GM12878 (cell line): Measurements from ENCODE around the gene VSIG10L2. TPM values are rescaled to one million over a fixed set of nuclear protein-coding genes. Genes with fewer than 3 reads are reported as not detected.

ENCODE experiments used
- ATF3 ChIP-seq: IDR thresholded peaks from 2 replicates; pipeline ENCODE4 v1.6.1; 2011; ENCODE audit warnings: low read depth, mild to moderate bottlenecking, low read length, moderate library complexity, borderline replicate concordance; ENCODE audit errors: extremely low read depth
- CBX5 ChIP-seq: sonication (generic); IDR thresholded peaks from 2 replicates; pipeline ENCODE4 v1.6.1; 2016; ENCODE audit warnings: low read depth, moderate library complexity, mild to moderate bottlenecking, inconsistent platforms
- CHD1 ChIP-seq: IDR thresholded peaks from 2 replicates; pipeline ENCODE4 v1.6.1; 2012; ENCODE audit warnings: low read depth, low read length, improper control_type of control experiment
- CTCF ChIP-seq, 3 experiments: IDR thresholded peaks in 2 of 3; conservative IDR thresholded peaks in 1 of 3; 2 replicates each; pipeline ENCODE4 v1.5.1; 2011; ENCODE audit warnings: low read depth in 3 of 3, low read length in 3 of 3, mild to moderate bottlenecking in 3 of 3, control low read depth in 2 of 3, moderate library complexity in 2 of 3, inconsistent platforms in 1 of 3, mixed read lengths in 1 of 3; ENCODE audit not compliant: control insufficient read depth in 2 of 3, insufficient read depth in 1 of 3; ENCODE audit errors: extremely low read depth in 1 of 3
- E2F4 ChIP-seq: IDR thresholded peaks from 2 replicates; pipeline ENCODE4 v1.6.1; 2012; ENCODE audit warnings: low read depth, low read length, improper control_type of control experiment
- HCFC1 ChIP-seq: fragments of 150-350 bp; IDR thresholded peaks from 2 replicates; pipeline ENCODE4 v1.6.1; 2014; ENCODE audit warnings: low read length
- JUND ChIP-seq: IDR thresholded peaks from 2 replicates; pipeline ENCODE4 v1.6.1; 2012; ENCODE audit warnings: low read depth, mild to moderate bottlenecking, low read length, improper control_type of control experiment, moderate library complexity
- NFIC ChIP-seq: IDR thresholded peaks from 2 replicates; pipeline ENCODE4 v1.6.1; 2012; ENCODE audit warnings: low read depth, mild to moderate bottlenecking, inconsistent platforms, low read length, moderate library complexity
- RELA ChIP-seq: fragments of 450-650 bp; IDR thresholded peaks from 2 replicates; pipeline ENCODE4 v1.8.0; 2014; ENCODE audit warnings: borderline replicate concordance; ENCODE audit not compliant: partially characterized antibody
- RFX5 ChIP-seq: IDR thresholded peaks from 2 replicates; pipeline ENCODE4 v1.6.1; 2011; ENCODE audit warnings: low read depth, low read length, improper control_type of control experiment
- SREBF2 ChIP-seq: IDR thresholded peaks from 2 replicates; pipeline ENCODE4 v1.6.1; 2012; ENCODE audit warnings: mild to moderate bottlenecking, low read length
- TARDBP ChIP-seq: IDR thresholded peaks from 2 replicates; pipeline ENCODE4 v1.6.1; 2016; ENCODE audit warnings: borderline replicate concordance
- ZBTB40 ChIP-seq: fragments of 450-650 bp; IDR thresholded peaks from 2 replicates; pipeline ENCODE4 v1.6.1; 2016; ENCODE audit warnings: mild to moderate bottlenecking, moderate library complexity, borderline replicate concordance
- ZNF384 ChIP-seq: IDR thresholded peaks from 2 replicates; pipeline ENCODE4 v1.6.1; 2012; ENCODE audit warnings: low read depth, mild to moderate bottlenecking, low read length, improper control_type of control experiment, borderline replicate concordance
- polyA plus RNA-seq, 11 experiments: library from polyadenylated mRNA; depleted of rRNA in 4 of 11; unstranded in 6 of 11; stranded (reverse) in 5 of 11; fragments of >200 nt; fragmentation: Nextera tagmentation in 4 of 11; fragmentation: Illumina TruSeq in 1 of 11; extraction: Ambion mirVana in 4 of 11; extraction: Trizol in 1 of 11; gene quantifications; 1 replicate in 1 of 11; 2 replicates in 10 of 11; pipeline versions ENCODE4 v1.2.1 to v1.2.3, GENCODE V29; 2011 to 2016; ENCODE audit warnings: inconsistent platforms in 2 of 11, missing spikeins in 2 of 11, low read depth in 1 of 11
- total RNA-seq, 4 experiments: library from RNA; depleted of rRNA in 3 of 4; stranded (reverse); fragments of >200 nt in 3 of 4; fragmentation: Illumina TruSeq in 1 of 4; extraction: Trizol in 1 of 4; gene quantifications; 2 replicates each; pipeline versions ENCODE4 v1.2.1 to v1.2.3, GENCODE V29; 2013 to 2021
- TF ChIP-seq, protein P1 (sequence below): fragments of 150-350 bp; IDR thresholded peaks from 2 replicates; pipeline ENCODE4 v1.6.1; 2016; ENCODE audit warnings: low read depth, low read length
- TF ChIP-seq, protein P2 (sequence below): IDR thresholded peaks from 2 replicates; pipeline ENCODE4 v1.6.1; 2012; ENCODE audit warnings: low read length, inconsistent platforms

The VSIG10L2 gene
- total and polyA plus RNA-seq, 10 of the 15 experiments (the other 5 are each of a cell fraction or from before 2014, with no cell fraction given), result 0.02 TPM; not detected in 9

- TF ChIP-seq, protein P1, sequence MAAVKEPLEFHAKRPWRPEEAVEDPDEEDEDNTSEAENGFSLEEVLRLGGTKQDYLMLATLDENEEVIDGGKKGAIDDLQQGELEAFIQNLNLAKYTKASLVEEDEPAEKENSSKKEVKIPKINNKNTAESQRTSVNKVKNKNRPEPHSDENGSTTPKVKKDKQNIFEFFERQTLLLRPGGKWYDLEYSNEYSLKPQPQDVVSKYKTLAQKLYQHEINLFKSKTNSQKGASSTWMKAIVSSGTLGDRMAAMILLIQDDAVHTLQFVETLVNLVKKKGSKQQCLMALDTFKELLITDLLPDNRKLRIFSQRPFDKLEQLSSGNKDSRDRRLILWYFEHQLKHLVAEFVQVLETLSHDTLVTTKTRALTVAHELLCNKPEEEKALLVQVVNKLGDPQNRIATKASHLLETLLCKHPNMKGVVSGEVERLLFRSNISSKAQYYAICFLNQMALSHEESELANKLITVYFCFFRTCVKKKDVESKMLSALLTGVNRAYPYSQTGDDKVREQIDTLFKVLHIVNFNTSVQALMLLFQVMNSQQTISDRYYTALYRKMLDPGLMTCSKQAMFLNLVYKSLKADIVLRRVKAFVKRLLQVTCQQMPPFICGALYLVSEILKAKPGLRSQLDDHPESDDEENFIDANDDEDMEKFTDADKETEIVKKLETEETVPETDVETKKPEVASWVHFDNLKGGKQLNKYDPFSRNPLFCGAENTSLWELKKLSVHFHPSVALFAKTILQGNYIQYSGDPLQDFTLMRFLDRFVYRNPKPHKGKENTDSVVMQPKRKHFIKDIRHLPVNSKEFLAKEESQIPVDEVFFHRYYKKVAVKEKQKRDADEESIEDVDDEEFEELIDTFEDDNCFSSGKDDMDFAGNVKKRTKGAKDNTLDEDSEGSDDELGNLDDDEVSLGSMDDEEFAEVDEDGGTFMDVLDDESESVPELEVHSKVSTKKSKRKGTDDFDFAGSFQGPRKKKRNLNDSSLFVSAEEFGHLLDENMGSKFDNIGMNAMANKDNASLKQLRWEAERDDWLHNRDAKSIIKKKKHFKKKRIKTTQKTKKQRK, result no peak
- TF ChIP-seq RFX5 (no peak), E2F4 (no peak), JUND (no peak; the same call in 1 of the 2 replicates), ATF3 (peak; percentile 36; the same call in 1 of the 2 replicates), HCFC1 (peak; percentile 89), SREBF2 (no peak), CBX5 (no peak), TARDBP (0 out of 2 replicates have a peak, but pooled peaks have one; percentile 37), ZNF384 (no peak), CTCF (IDR thresholded peaks at IDR 0.05 in 2 of 3, conservative IDR thresholded peaks at IDR 0.05 in 1 of 3; ENCODE audit: control insufficient read depth in 2 of 3, extremely low read depth in 1 of 3, insufficient read depth in 1 of 3, low read depth in 3 of 3, low read length in 3 of 3) (no peak), CHD1 (no peak), ZBTB40 (peak; percentile 82; the same call in 1 of the 2 replicates), RELA (no peak), NFIC (no peak)
- TF ChIP-seq, protein P2, sequence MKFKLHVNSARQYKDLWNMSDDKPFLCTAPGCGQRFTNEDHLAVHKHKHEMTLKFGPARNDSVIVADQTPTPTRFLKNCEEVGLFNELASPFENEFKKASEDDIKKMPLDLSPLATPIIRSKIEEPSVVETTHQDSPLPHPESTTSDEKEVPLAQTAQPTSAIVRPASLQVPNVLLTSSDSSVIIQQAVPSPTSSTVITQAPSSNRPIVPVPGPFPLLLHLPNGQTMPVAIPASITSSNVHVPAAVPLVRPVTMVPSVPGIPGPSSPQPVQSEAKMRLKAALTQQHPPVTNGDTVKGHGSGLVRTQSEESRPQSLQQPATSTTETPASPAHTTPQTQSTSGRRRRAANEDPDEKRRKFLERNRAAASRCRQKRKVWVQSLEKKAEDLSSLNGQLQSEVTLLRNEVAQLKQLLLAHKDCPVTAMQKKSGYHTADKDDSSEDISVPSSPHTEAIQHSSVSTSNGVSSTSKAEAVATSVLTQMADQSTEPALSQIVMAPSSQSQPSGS, result no peak
Measured at GRCh38 chr11:125902927-125903710, 42.7 kb upstream of the VSIG10L2 start, which contains the start of gene PUS3 (continued).
